Measurements from ENCODE around the gene VPS37C. TPM values are rescaled to one million over a fixed set of nuclear protein-coding genes. Genes with fewer than 3 reads are reported as not detected.

Gene VPS37C
- total RNA-seq, 4 donors from 2014 or later = 26.4 to 36.3 (median 35.7) TPM

DNA sequence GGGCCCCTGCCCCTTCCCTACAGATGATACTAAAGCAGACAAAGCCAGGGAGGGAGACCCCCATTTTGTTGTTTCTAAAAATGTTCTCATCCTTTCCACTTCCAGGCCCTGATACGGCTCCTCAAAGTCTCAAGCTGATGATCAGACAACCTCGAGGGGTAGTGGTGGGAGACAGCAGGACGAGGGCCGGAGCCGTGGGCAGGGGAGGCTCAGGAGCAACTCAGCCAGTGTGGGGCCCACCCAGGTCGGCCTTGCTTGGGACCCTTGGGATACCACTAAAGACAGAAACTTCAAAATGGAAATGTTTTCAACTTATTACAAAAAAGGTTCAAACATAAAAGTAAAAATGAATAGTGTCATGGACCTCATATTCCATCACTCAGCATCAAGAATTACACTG is 15.2 kb upstream of the VPS37C start:
- H3K36me3 ChIP-seq = no peaks in the 10 kb centered on the region
- H3K27ac ChIP-seq = no peak overlapping the region
- TF ChIP-seq EP300 (IDR thresholded peaks at IDR 0.05) (no peak), POLR2A (IDR thresholded peaks at IDR 0.05) (no peak), POLR2AphosphoS5 (IDR thresholded peaks at IDR 0.05) (no peak)
- TF ChIP-seq, protein P1, sequence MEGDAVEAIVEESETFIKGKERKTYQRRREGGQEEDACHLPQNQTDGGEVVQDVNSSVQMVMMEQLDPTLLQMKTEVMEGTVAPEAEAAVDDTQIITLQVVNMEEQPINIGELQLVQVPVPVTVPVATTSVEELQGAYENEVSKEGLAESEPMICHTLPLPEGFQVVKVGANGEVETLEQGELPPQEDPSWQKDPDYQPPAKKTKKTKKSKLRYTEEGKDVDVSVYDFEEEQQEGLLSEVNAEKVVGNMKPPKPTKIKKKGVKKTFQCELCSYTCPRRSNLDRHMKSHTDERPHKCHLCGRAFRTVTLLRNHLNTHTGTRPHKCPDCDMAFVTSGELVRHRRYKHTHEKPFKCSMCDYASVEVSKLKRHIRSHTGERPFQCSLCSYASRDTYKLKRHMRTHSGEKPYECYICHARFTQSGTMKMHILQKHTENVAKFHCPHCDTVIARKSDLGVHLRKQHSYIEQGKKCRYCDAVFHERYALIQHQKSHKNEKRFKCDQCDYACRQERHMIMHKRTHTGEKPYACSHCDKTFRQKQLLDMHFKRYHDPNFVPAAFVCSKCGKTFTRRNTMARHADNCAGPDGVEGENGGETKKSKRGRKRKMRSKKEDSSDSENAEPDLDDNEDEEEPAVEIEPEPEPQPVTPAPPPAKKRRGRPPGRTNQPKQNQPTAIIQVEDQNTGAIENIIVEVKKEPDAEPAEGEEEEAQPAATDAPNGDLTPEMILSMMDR (IDR thresholded peaks at IDR 0.05) = no peak
- 80% methylated on average over 6 of the region's 6 CpGs for WGBS
- no peaks in the 10 kb centered on the region for H3K9me3 ChIP-seq
- H3K27me3 ChIP-seq = peaks cover 2% of the 10 kb centered on the region
- H3K4me1 ChIP-seq = no peaks in the 10 kb centered on the region
- no peak overlapping the region for H3K4me3 ChIP-seq
- no peak for DNase-seq (ENCODE audit: low spot score in 2 of 2)

DNA sequence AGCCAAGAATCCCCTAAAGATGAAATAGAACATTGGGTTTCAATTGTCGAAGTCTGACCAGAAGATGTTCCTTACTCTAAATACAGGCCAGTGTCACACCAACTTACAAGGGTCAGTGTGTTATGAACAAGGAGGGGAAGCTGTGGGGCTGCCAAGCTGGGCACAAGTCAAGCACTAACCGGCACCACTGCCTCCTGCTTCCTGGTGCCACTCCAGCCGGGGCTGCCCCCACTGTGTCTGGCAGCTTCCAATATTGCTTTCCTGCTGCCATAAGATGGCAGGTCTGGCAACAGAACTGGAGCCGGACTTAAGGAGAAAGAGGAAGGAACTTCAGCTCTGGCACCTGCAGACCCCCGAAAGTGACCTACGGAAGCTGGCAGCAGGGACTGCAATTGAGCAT is 13.7 kb upstream of the VPS37C start:
- Histone ChIP-seq H3K36me3 (no peaks in the 10 kb centered on the region), H3K27ac (no peak overlapping the region), H3K9me3 (no peaks in the 10 kb centered on the region), H3K4me1 (no peaks in the 10 kb centered on the region), H3K4me3 (no peak overlapping the region), H3K27me3 (peaks cover 2% of the 10 kb centered on the region)
- 88% methylated on average over 2 of the region's 6 CpGs for WGBS
- DNase-seq (ENCODE audit: low spot score in 2 of 2) = no peak
- TF ChIP-seq POLR2A (IDR thresholded peaks at IDR 0.05) = no peak
- no peak for TF ChIP-seq EP300 (IDR thresholded peaks at IDR 0.05)
- no peak for TF ChIP-seq POLR2AphosphoS5 (IDR thresholded peaks at IDR 0.05)

DNA sequence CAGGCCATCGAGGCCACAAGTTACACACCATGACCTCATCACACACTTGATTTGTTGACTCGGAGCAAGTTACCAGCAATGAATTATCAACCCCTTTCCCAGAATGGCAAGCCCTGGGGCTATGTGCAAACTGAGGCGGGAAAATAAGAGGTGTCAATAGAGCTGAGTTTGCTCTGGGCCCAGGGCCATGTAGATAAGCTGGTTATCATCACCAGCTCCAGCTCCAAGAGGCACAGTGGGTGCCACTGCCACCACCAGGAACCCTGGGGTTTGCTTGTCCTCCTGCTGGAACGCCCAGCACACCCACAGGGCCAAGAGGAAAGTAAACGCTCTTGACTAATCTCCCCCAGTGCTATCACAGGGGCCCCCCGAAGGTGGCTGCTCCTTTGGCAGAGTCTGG is 13.0 kb upstream of the VPS37C start:
- DNase-seq (ENCODE audit: low spot score in 2 of 2) = no peak
- Histone ChIP-seq H3K27me3 (peaks cover 2% of the 10 kb centered on the region), H3K36me3 (no peaks in the 10 kb centered on the region), H3K9me3 (no peaks in the 10 kb centered on the region), H3K4me1 (no peaks in the 10 kb centered on the region), H3K27ac (no peak overlapping the region), H3K4me3 (no peak overlapping the region)
- 74% methylated on average over 5 of the region's 6 CpGs for WGBS
- TF ChIP-seq, protein P1 (IDR thresholded peaks at IDR 0.05) = no peak
- no peak for TF ChIP-seq POLR2A (IDR thresholded peaks at IDR 0.05)
- no peak for TF ChIP-seq EP300 (IDR thresholded peaks at IDR 0.05)
- TF ChIP-seq POLR2AphosphoS5 (IDR thresholded peaks at IDR 0.05) = no peak

DNA sequence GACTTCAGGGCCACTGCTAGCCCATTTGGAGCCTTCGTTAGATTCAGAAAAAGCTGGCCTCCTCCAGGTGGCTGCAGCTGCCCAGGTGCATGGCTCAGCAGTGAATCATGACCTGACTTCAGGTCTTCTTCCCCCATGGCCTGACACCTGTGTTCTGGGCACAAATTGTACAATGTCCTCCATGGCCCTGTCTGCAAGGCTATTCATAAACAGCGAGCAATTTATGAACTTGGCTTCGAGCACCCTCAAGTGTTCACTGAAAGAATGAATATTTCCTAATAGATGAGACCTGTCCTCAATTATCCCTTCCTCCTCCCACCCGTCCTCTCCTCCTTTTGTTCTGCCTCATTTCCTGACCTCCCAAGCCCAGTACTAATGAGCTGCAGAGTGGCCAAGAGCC is 12.2 kb upstream of the VPS37C start:
- Histone ChIP-seq H3K27ac (no peak overlapping the region), H3K9me3 (no peaks in the 10 kb centered on the region)
- 78% methylated on average over 4 of the region's 4 CpGs for WGBS

DNA sequence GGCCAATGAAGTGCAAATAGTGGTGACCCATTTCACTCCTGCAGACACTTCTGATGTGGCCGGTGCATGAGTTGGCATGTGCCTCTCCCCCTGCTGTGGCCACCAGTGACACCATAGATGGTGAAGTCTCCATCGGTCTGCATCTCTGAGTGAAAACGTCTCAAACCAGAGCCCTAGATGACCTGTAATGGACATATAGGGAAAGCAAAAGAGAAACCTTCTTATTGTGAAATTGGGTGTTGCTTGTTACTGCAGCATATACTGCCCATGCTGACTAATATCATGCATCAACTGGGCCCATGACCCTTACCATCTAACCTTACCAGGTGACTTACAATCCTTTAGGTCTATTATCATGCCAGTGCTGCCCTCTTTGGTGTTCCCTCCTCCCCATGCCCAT is 11.7 kb upstream of the VPS37C start:
- H3K4me3 ChIP-seq = no peak overlapping the region
- peaks cover 2% of the 10 kb centered on the region for H3K27me3 ChIP-seq
- DNase-seq (ENCODE audit: low spot score in 2 of 2) = peak in 1 of 2 donors; percentile 43
- no peaks in the 10 kb centered on the region for H3K9me3 ChIP-seq
- TF ChIP-seq, protein P1 (IDR thresholded peaks at IDR 0.05) = no peak
- no peak for TF ChIP-seq EP300 (IDR thresholded peaks at IDR 0.05)
- no peak for TF ChIP-seq POLR2AphosphoS5 (IDR thresholded peaks at IDR 0.05)
- no peak for TF ChIP-seq POLR2A (IDR thresholded peaks at IDR 0.05)
- no peaks in the 10 kb centered on the region for H3K4me1 ChIP-seq
- H3K36me3 ChIP-seq = no peaks in the 10 kb centered on the region
- WGBS = 100% methylated on average over 3 of the region's 3 CpGs
- H3K27ac ChIP-seq = no peak overlapping the region

More for the DNA sequence above, 12.2 kb upstream of the VPS37C start:
- no peak for TF ChIP-seq POLR2AphosphoS5 (IDR thresholded peaks at IDR 0.05)
- Histone ChIP-seq H3K4me3 (no peak overlapping the region), H3K36me3 (no peaks in the 10 kb centered on the region), H3K4me1 (no peaks in the 10 kb centered on the region), H3K27me3 (peaks cover 2% of the 10 kb centered on the region)
- peak in 1 of 2 donors; percentile 18 for DNase-seq (ENCODE audit: low spot score in 2 of 2)

DNA sequence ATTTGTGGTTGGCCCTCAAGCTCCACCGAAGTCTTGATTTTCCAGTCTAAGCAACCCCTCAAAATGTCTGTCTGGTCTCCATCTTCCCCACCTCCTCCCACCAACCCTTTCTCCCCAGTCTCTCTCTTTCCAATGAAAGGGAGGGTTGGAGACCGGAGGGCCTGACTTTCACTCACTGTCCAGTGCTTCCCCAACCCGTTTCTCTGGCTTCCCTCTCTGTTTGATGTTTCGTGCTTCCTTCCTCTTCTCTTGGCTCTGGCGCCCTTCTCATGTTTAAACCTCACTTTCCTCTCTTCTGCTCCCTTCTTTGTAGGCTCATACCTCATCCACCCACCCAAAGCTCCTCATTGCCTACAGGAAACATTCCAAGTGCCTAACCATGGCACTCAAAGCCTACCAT is 11.1 kb upstream of the VPS37C start:
- no peak overlapping the region for H3K27ac ChIP-seq

DNA sequence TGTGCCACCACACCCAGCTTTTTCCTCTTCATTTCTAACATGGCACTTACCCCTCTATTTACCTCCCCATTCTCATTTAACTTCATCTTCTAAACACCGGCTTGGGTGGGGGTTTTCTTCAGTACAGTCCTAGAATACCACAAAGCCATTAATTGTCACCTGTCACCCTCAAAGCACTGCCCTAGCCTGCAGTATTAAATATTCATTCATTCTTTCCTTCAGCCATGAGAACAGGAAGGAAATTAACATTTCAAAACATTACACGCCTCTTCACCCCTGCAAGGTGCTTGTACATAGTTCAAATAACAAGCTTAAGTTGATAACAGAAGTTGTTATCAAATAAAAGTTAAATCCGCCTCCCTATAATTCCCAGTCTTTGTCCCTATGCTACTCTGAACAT is 10.7 kb upstream of the VPS37C start:
- no peaks in the 10 kb centered on the region for H3K4me1 ChIP-seq
- no peaks in the 10 kb centered on the region for H3K9me3 ChIP-seq
- WGBS = 73% methylated on average over 3 of the region's 3 CpGs
- H3K36me3 ChIP-seq = no peaks in the 10 kb centered on the region
- no peak for DNase-seq (ENCODE audit: low spot score in 2 of 2)
- TF ChIP-seq POLR2AphosphoS5 (IDR thresholded peaks at IDR 0.05) = no peak
- TF ChIP-seq POLR2A (IDR thresholded peaks at IDR 0.05) = no peak
- TF ChIP-seq, protein P1 (IDR thresholded peaks at IDR 0.05) = no peak
- TF ChIP-seq EP300 (IDR thresholded peaks at IDR 0.05) = no peak
- H3K27me3 ChIP-seq = peaks cover 2% of the 10 kb centered on the region
- no peak overlapping the region for H3K4me3 ChIP-seq
- no peak overlapping the region for H3K27ac ChIP-seq

More for the DNA sequence above, 11.1 kb upstream of the VPS37C start:
- no peak overlapping the region for H3K4me3 ChIP-seq
- no peaks in the 10 kb centered on the region for H3K4me1 ChIP-seq
- 63% methylated on average over 5 of the region's 5 CpGs for WGBS
- TF ChIP-seq EP300 (IDR thresholded peaks at IDR 0.05) = no peak
- TF ChIP-seq POLR2AphosphoS5 (IDR thresholded peaks at IDR 0.05) = no peak
- peaks cover 2% of the 10 kb centered on the region for H3K27me3 ChIP-seq
- no peaks in the 10 kb centered on the region for H3K36me3 ChIP-seq
- peak in 1 of 2 donors; percentile 30 for DNase-seq (ENCODE audit: low spot score in 2 of 2)
- H3K9me3 ChIP-seq = no peaks in the 10 kb centered on the region
